Effector memory CD8-positive, alpha-beta T cell (primary cell): ENCODE results near the gene NCOR1.
"Not testable (repeated sequence)": the region's sequence is repeated elsewhere in the genome, so short reads cannot be mapped to it uniquely, and the experiment has no call there.

ENCODE experiments used
- ATAC-seq: fragments of 150-1000 bp; cut with Tn5 transposase; replicated peaks from 2 replicates; pipeline ENCODE4 v1.10.0; 2021; ENCODE audit warnings: mild to moderate bottlenecking, moderate library complexity
- DNase-seq, 3 experiments: peaks; one replicate each; pipeline ENCODE4 v3.0.0; 2021
- H3K27ac Mint-ChIP-seq, 2 donors: one replicate each; pipeline ENCODE4 v1.8.0; 2022; ENCODE audit warnings: mild to moderate bottlenecking in 2 of 2, mixed read lengths in 2 of 2, moderate library complexity in 2 of 2
- H3K27me3 Mint-ChIP-seq, 2 donors: one replicate each; pipeline ENCODE4 v1.8.0; 2022; ENCODE audit warnings: mixed read lengths in 2 of 2
- H3K36me3 Mint-ChIP-seq: one replicate; pipeline ENCODE4 v1.8.0; 2022; ENCODE audit warnings: mild to moderate bottlenecking, moderate library complexity, mixed read lengths; ENCODE audit not compliant: insufficient read depth
- H3K4me1 Mint-ChIP-seq, 2 donors: one replicate each; pipeline ENCODE4 v1.8.0; 2022; ENCODE audit warnings: low read depth in 2 of 2, mixed read lengths in 2 of 2
- H3K4me3 Mint-ChIP-seq, 2 donors: one replicate each; pipeline ENCODE4 v1.8.0; 2022; ENCODE audit warnings: mild to moderate bottlenecking in 2 of 2, mixed read lengths in 2 of 2, moderate library complexity in 2 of 2
- H3K9me3 Mint-ChIP-seq, 2 donors: one replicate each; pipeline ENCODE4 v1.8.0; 2022; ENCODE audit warnings: mixed read lengths in 2 of 2

The NCOR1 gene

DNA sequence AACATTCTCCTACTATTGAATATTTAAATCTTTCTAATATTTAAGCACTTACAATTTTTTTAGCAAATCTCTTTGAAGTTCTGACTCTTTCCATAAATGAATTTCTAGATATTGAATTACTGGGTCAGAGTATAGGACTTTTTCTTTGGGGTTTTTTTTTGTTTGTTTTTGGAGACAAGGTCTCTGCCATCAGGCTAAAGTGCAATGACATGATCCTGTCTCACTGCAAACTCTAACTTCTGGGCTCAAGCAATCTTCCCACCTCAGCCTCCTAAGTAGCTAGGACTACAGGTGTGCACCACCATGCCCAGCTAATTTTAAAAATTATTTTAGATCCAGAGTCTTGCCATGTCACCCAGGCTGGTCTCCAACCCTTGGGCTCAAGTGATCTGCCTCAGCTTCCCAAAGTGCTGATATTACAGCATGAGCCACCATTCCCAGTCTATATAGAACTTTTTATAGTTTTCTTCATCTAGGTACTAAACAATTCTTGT lies 26.6 kb upstream of the NCOR1 start:
- Mint-ChIP-seq H3K27me3 (no peaks in the 10 kb centered on the region), H3K36me3 (peaks cover 15% of the 10 kb centered on the region), H3K4me1 (peaks cover 5 to 7% of the 10 kb centered on the region in 2 donors), H3K4me3 (no peak overlapping the region), H3K27ac (no peak overlapping the region), H3K9me3 (no peaks in the 10 kb centered on the region)
- no peak for ATAC-seq
- no peak for DNase-seq

DNA sequence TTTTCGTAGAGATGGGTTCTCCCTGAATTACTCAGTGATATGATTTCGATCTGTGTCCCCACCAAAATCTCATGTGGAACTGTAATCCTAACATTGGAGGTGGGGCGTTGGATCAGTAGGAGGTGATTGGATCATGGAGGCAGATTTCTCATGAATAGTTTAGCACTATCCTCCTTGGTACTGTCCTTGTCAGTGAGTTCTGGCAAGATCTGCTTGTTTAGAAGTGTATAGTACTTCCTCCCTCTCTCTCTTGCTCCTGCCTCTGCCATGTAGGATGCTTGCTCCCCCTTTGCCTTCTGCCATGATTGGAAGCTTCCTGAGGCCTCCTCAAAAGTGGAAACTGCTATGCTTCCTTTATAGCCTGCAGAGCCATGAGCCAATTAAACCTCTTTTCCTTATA lies 24.6 kb upstream of the NCOR1 start:
- H3K36me3 Mint-ChIP-seq, result peaks cover 24% of the 10 kb centered on the region
- H3K27ac Mint-ChIP-seq, result peak overlapping the region in 1 of 2 donors; percentile 71
- no peak overlapping the region for H3K4me3 Mint-ChIP-seq
- DNase-seq (no peak), ATAC-seq (no peak)
- no peaks in the 10 kb centered on the region for H3K27me3 Mint-ChIP-seq
- peaks cover 5 to 7% of the 10 kb centered on the region in 2 donors for H3K4me1 Mint-ChIP-seq
- H3K9me3 Mint-ChIP-seq, result no peaks in the 10 kb centered on the region

DNA sequence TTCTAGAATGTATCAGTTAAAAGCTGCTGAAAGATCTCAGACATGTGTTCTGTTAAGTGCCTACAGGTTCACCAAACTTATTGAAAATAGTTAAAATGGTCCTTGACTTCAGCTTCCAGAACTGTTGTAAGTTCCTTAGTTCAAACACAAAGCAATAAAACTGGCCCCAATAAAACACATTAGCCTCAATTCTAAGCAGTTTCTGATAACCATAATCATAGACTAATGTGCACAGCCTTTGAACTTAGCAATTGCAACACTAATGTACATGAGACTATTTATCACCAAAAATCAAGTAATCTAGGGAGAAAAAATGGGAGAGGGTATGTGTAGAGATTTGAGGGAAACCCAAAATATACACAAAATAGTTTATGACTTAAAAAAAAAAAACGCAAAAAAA lies 17.1 kb upstream of the NCOR1 start:
- H3K36me3 Mint-ChIP-seq, result peaks cover 31% of the 10 kb centered on the region
- no peak overlapping the region for H3K4me3 Mint-ChIP-seq
- H3K9me3 Mint-ChIP-seq, result no peaks in the 10 kb centered on the region
- ATAC-seq, result no peak
- no peak for DNase-seq
- peaks cover 11 to 13% of the 10 kb centered on the region in 2 donors for H3K4me1 Mint-ChIP-seq
- H3K27me3 Mint-ChIP-seq, result no peaks in the 10 kb centered on the region
- peak overlapping the region in 1 of 2 donors; percentile 18 for H3K27ac Mint-ChIP-seq

DNA sequence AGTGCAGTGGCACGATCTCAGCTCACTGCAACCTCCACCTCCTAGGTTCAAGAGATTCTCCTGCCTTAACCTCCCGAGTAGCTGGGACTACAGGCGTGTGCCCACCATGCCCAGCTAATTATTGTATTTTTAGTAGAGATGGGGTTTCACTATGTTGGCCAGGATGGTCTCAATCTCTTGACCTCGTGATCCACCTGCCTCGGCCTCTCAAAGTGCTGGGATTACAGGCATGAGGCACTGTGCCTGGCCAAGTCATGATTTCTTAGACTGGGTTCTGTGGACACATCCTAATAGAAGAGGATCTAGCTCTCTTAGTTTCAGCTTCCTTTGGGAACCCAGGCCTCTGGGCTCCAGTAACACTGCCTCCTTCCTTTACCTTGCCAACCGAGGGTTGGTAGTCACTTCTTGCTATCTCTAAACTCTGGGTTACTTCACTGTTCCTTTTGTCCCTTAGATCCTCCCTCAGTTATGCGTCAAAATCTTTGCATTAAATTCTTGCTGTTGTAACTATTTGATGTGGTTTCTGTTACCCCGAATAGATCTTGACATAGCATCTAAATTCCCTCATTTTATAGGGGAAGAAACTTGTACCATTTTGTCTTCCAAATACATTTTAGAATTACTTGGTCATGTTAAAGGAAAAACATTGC lies 14.7 kb upstream of the NCOR1 start:
- Mint-ChIP-seq H3K27ac (peak overlapping the region; percentile 72 to 88), H3K4me3 (peak overlapping the region; percentile 38 to 59), H3K4me1 (peaks cover 11 to 13% of the 10 kb centered on the region in 2 donors), H3K36me3 (peaks cover 18% of the 10 kb centered on the region)
- not testable (repeated sequence) for DNase-seq, H3K27me3 Mint-ChIP-seq, H3K9me3 Mint-ChIP-seq
- ATAC-seq, result peak; percentile 17

DNA sequence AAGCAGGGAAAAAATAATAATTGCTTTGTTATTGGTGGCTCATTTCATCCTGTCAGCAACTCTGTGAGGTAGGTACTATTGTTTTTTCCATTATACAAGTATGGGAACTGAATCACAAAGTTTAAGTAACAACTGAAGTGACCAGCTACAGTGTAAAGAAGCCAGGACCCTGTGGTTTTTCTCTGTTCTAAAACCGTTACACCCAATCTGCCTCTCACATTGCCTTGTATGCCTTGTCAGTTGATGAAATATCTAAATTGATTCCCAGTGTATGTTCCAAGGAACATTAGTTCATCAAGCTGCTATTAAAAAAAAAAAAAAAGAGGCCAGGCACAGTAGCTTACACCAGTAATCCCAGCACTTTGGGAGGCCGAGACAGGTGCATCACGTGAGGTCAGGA lies 7.1 kb upstream of the NCOR1 start:
- no peak for DNase-seq
- no peaks in the 10 kb centered on the region for H3K9me3 Mint-ChIP-seq

DNA sequence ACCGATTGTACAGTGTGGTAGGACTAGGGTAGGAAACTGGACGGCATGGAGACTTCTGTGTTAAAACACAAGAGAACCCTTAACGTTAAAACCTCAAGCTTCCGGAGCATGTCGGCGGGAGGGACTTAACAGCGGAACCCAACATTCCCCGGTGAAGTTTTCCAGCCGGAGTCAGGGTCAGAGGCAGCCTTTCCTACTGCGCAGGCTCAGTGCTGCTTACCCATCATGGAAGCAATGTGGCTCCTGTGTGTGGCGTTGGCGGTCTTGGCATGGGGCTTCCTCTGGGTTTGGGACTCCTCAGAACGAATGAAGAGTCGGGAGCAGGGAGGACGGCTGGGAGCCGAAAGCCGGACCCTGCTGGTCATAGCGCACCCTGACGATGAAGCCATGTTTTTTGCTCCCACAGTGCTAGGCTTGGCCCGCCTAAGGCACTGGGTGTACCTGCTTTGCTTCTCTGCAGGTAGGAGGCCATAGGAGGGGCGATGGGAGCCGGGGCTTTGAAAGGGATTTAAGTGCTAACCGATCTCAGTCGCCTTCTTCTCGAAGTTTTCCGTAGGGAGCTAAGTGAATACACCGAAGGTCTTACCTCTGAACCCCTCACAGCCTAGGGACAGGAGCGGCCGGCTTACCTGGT lies 1.8 kb upstream of the NCOR1 start, which contains the start of gene PIGL:
Gene PIGL (plus strand): TSS at position 209 of the 634 bp plus-strand sequence. CDS start 17 bp downstream, at position 226.
- DNase-seq (peak; percentile 57 to 64 (median 62)), ATAC-seq (peak; percentile 28)
- no peaks in the 10 kb centered on the region for H3K9me3 Mint-ChIP-seq
- no peaks in the 10 kb centered on the region for H3K27me3 Mint-ChIP-seq
- peaks cover 21% of the 10 kb centered on the region for H3K36me3 Mint-ChIP-seq
- peak within 1 kb of the TSS; percentile 89 to 94 for H3K4me3 Mint-ChIP-seq
- H3K4me1 Mint-ChIP-seq, result peaks cover 26 to 35% of the 10 kb centered on the region in 2 donors
- peak within 1 kb of the TSS; percentile 92 to 94 for H3K27ac Mint-ChIP-seq

More for the DNA sequence above, 7.1 kb upstream of the NCOR1 start:
- Mint-ChIP-seq H3K27me3 (no peaks in the 10 kb centered on the region), H3K4me3 (no peak overlapping the region), H3K36me3 (peaks cover 19% of the 10 kb centered on the region), H3K4me1 (peaks cover 5 to 6% of the 10 kb centered on the region in 2 donors), H3K27ac (peak overlapping the region in 1 of 2 donors; percentile 26)
- no peak for ATAC-seq

DNA sequence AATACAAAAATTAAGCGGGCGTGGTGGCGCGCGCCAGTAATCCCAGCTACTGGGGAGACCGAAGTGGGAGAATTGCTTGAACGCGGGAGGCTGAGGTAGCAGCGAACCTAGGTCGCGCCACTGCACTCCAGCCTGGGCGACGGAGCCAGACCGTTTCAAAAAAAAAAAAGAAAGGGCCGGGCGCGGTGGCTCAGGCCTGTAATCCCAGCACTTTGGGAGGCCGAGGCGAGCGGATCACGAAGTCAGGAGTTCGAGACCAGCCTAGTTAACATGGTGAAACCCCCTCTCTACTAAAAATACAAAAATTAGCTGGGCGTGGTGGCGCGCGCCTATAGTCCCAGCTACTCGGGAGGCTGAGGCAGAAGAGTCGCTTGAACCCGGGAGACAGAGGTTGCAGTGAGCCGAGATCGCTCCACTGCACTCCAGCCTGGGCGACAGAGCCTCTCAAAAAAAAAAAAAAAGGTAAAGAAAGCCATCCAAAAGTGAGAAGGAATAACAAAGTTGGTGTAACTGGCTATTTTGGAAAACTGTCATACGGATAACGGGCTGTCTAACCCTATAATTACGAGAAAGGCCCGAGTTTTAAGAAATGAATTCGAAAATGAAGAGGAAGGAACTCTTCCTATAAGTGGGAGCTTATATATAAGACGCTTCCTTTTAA lies 1.1 kb upstream of the NCOR1 start:
- H3K27me3 Mint-ChIP-seq, DNase-seq, H3K9me3 Mint-ChIP-seq, ATAC-seq: not testable (repeated sequence)
- H3K4me1 Mint-ChIP-seq, result peaks cover 28 to 39% of the 10 kb centered on the region in 2 donors
- peak overlapping the region; percentile 89 to 94 for H3K4me3 Mint-ChIP-seq
- peaks cover 20% of the 10 kb centered on the region for H3K36me3 Mint-ChIP-seq
- peak overlapping the region; percentile 92 to 94 for H3K27ac Mint-ChIP-seq

DNA sequence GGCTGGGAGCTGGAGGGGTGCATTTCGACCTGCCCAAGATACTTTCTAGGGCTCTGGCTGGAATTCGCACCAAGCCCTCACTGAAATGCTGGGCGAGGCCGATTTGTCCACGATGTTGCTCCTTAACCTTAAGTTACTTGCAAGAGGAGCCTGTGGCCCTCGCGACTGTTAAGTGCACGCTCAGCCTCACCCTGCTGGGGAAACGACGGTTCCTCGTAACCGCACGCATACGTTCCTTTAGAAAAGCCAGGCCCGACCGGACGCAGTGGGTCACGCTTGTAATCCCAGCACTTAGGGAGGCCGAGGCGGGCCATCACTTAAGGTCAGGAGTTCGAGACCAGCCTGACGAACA lies 607 bp upstream of the NCOR1 start:
- Mint-ChIP-seq H3K27me3 (no peaks in the 10 kb centered on the region), H3K4me3 (peak overlapping the region; percentile 89 to 94), H3K9me3 (no peaks in the 10 kb centered on the region), H3K36me3 (peaks cover 18% of the 10 kb centered on the region), H3K4me1 (peaks cover 30 to 43% of the 10 kb centered on the region in 2 donors), H3K27ac (peak overlapping the region; percentile 92 to 94)
- ATAC-seq (no peak), DNase-seq (peak; percentile 2 to 8 (median 5))

DNA sequence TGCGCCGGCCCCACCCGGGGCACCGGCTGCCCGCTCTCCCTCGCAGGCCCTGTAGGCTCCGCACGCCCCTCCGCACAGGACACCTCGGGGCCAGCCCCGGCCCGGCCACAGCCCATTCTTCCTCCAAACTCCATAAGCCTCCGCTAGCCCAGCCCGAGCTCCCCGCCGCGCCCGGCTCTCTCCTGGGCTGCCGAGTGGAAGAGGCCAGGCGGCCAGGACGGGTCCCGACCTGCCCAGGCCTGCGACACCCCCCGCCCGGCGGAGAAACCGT lies 397 bp downstream of the NCOR1 start:
- Mint-ChIP-seq H3K4me3 (peak overlapping the region; percentile 89 to 94), H3K9me3 (no peaks in the 10 kb centered on the region), H3K4me1 (peaks cover 31 to 47% of the 10 kb centered on the region in 2 donors), H3K27me3 (no peaks in the 10 kb centered on the region), H3K27ac (peak overlapping the region; percentile 92 to 94), H3K36me3 (peaks cover 18% of the 10 kb centered on the region)
- no peak for DNase-seq
- ATAC-seq, result peak; percentile 39

DNA sequence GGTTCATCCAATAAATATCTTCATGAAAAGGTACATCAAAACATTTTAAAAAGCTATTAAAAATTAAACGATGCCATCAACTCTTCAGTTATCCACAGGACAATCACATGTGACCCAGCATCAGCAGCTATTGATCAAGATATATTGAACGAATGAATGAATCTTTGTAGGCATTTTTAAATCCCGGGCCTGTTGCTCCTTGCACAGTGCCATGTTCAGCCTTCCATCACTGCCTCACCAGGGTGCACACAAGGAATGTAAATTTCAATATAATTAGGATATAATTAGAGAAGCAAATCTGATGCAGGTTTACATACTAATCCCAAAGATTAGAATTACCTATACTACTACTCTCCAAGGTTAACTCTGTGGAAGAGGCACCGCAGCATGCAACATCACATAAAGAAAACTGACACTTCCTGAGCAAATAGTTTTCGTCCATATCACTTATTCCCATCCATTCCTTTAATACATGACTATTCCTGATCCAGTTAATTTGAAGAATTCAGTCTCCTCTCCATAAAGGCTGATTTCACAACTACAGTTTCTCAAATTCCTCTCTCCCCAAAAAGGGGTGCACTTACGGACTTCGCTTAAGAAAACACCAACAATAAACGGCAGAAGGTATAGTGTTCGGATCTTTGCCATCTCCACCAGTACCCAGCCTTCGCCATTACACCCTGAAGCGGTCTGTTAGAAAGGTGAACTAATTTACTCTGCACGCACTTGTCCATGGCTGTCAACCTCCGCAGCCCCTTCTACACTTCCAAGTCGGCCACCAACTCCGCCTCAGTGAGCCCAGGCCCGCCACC lies 938 bp downstream of the NCOR1 start:
- Mint-ChIP-seq H3K27ac (peak overlapping the region; percentile 92 to 94), H3K27me3 (no peaks in the 10 kb centered on the region), H3K36me3 (peaks cover 18% of the 10 kb centered on the region), H3K4me3 (peak overlapping the region; percentile 89 to 94), H3K4me1 (peaks cover 31 to 47% of the 10 kb centered on the region in 2 donors), H3K9me3 (no peaks in the 10 kb centered on the region)
- DNase-seq (peak in 1 of 3 experiments; percentile 3), ATAC-seq (peak; percentile 15)

DNA sequence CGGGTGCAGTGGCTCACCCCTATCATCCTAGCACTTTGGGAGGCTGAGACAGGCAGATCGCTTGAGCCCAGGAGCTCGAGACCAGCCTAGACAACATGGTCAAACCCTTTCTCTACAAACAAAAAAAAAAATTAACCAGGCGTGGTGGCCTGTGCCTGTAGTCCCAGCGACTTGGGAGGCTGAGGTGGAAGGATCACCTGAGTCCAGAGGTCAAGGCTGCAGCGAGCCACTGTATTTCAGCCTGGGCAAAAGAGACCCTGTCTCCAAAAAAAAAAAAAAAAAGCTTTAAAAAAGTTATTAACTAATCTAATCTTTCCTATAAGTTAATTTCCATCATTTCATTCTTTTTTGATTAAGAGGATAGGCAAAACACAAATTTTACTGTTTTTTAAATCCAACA lies 2.5 kb downstream of the NCOR1 start:
- peaks cover 33 to 53% of the 10 kb centered on the region in 2 donors for H3K4me1 Mint-ChIP-seq
- DNase-seq (no peak), ATAC-seq (no peak)
- no peaks in the 10 kb centered on the region for H3K9me3 Mint-ChIP-seq
- peak overlapping the region in 1 of 2 donors; percentile 41 for H3K27ac Mint-ChIP-seq
- H3K4me3 Mint-ChIP-seq, result peak overlapping the region; percentile 89 to 94
- H3K27me3 Mint-ChIP-seq, result no peaks in the 10 kb centered on the region
- H3K36me3 Mint-ChIP-seq, result peaks cover 14% of the 10 kb centered on the region

DNA sequence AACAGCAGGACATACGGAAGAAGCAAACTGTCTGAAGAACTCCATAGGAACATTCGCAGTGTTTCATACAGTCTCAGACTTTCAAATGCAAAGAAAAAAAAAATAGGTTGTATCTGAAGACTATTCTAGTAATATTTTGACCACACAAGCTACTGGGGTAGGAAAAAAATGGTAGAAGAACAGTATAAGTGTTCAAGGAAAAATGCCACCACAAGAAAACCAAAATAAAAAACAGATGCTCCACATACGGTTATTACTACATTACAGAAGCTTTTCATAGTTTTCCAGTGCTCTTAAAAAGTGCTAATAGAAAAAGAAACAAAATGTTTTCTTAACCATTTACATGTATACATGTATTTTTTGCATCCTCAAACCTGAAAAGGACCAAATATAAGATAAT lies 3.7 kb downstream of the NCOR1 start:
- H3K36me3 Mint-ChIP-seq, result peaks cover 10% of the 10 kb centered on the region
- H3K27ac Mint-ChIP-seq, result peak overlapping the region; percentile 41 to 60
- DNase-seq (no peak), ATAC-seq (no peak)
- no peaks in the 10 kb centered on the region for H3K27me3 Mint-ChIP-seq
- no peaks in the 10 kb centered on the region for H3K9me3 Mint-ChIP-seq
- peaks cover 27 to 51% of the 10 kb centered on the region in 2 donors for H3K4me1 Mint-ChIP-seq
- H3K4me3 Mint-ChIP-seq, result peak overlapping the region in 1 of 2 donors; percentile 9

DNA sequence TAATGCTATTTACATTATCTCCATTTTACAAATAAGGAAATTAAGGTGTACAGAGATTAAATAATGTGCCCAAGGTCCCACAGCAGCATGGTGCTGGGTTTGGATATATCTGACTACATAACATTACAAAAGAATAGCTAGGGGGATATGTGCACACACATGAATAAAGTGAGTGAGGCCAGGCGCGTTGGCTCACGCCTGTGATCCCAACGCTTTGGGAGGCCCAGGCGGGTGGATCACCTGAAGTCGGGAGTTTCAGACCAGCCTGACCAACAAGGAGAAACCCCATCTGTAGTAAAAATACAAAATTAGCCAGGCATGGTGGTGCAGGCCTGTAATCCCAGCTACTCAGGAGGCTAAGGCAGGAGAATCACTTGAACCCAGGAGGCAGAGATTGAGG lies 10.6 kb downstream of the NCOR1 start:
- H3K9me3 Mint-ChIP-seq, H3K36me3 Mint-ChIP-seq, DNase-seq, H3K27me3 Mint-ChIP-seq, ATAC-seq: not testable (repeated sequence)
- Mint-ChIP-seq H3K4me1 (peaks cover 33 to 68% of the 10 kb centered on the region in 2 donors), H3K4me3 (peak overlapping the region; percentile 14 to 55), H3K27ac (peak overlapping the region; percentile 66 to 70)
